ENCODE measurements around the gene ACE.

ACE gene

GRCh38 chr17:63476854-63477479 is at the start of gene ACE:
TSS of gene ACE (plus strand) at chr17:63477061. CDS start at chr17:63477095, 34 bp downstream.
- no peak for TF ChIP-seq CTCF (IDR thresholded peaks at IDR 0.05; ENCODE audit: low read depth, low read length, missing control alignments)
- peak within 1 kb of the TSS; percentile 35 for H3K4me3 ChIP-seq (ENCODE audit: low read depth, low read length)
- no peak for DNase-seq (ENCODE audit: low read depth)
- in situ Hi-C loops (cut with HindIII; ENCODE audit: low sequenced_read_pairs), result no loop called here

DNA sequence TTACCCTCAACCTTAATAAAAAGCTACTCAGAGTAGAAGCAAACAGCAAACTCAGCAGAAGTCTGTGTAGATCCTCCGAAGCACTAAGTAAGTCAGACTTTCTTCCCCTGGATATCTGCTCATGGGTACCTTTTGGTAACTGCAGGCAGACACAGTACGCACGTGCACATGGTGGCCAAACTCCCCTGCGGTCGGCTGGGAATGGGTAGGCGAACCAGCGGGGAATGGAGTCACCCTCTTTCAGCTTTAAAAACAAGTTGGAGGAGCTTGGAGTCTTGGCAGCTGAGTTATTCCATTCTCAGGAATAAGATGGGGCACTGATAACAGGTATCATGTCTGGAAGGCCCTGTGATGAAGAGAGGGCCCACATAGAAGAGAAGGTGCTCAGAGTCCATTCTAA is 47.1 kb upstream of the ACE start:
- no peak for TF ChIP-seq CTCF (IDR thresholded peaks at IDR 0.05; ENCODE audit: low read depth, low read length, missing control alignments)
- in situ Hi-C loops (cut with HindIII; ENCODE audit: low sequenced_read_pairs), result no loop called here
- no peak for DNase-seq (ENCODE audit: low read depth)
- no peak overlapping the region for H3K4me3 ChIP-seq (ENCODE audit: low read depth, low read length)

DNA sequence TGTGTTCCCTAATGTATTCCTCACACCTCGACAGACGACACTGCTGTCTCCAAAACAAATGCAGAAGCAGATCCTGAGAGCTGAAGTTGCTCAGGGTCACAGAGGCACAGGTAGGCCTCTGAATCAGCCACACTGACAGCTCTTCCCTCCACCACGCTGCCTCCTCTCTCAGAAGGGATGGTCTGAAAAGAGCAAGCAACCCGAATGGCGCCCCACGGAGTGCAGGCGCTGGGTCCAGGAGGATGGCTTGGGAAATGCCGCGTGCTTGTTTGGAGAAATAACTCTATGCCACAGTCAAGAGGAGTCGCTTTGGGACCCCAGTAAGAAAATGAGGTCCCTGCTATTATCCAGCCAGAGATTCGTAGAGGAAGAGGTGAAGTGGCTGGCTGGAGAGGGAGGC is 46.6 kb upstream of the ACE start:
- H3K4me3 ChIP-seq (ENCODE audit: low read depth, low read length), result no peak overlapping the region
- DNase-seq (ENCODE audit: low read depth), result no peak
- in situ Hi-C loops (cut with HindIII; ENCODE audit: low sequenced_read_pairs), result no loop called here
- no peak for TF ChIP-seq CTCF (IDR thresholded peaks at IDR 0.05; ENCODE audit: low read depth, low read length, missing control alignments)

DNA sequence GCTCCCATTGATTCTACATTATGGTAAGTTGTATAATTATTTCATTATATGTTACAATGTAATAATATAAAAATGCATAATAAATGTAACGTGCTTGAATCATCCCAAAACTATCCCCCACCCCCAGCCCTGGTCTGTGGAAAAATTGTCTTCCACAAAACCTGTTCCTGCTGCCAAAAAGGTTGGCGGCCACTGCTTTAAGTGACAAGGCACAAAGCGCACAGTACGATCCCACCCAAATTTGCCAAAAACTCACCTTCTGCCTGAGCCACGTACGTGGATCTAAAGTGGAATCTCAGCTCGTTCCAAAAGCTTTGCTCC is 45.3 kb upstream of the ACE start:
- DNase-seq (ENCODE audit: low read depth), result no peak
- no peak overlapping the region for H3K4me3 ChIP-seq (ENCODE audit: low read depth, low read length)
- no peak for TF ChIP-seq CTCF (IDR thresholded peaks at IDR 0.05; ENCODE audit: low read depth, low read length, missing control alignments)
- in situ Hi-C loops (cut with HindIII; ENCODE audit: low sequenced_read_pairs), result no loop called here

DNA sequence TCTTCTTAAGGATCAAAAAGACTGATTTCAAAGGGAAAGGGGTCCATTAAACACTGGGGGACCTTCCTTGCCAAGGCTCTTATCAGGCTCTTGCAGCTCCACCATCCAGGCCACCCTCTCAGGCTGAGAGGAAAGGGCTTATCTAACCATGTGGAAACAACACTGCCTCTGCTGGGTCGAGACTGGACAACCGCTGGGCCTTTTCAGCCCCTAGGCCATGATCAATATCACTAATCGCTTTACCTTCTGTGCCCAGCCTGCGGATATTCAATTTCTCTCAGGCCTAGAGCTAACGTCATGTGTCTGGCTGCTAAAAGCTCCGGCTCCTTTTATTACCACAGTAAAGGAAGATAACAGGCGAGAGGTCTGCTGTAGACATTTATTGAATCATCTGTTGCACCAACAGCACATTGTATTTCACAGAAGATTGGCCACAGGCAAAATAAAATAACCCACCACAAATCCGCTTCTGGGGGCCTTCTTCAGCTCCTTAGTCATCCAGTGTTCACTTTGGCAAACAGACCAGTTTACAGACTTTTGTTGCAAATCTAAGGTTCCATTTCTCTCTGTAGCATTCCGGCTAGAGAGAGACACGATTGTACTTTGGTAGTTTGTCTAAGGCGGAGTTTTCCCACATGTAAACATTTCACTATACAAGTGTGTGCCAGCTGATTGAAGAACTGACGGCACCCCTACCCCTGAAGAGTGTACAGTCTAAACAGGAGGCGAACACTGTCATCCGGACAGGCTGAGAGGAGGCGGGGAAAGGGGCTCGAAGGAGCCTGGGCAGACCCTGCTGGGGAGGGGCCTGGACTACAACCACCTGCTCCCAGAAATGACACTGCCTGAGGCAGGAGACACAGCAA is 44.7 kb upstream of the ACE start:
- TF ChIP-seq CTCF (IDR thresholded peaks at IDR 0.05; ENCODE audit: low read depth, low read length, missing control alignments), result no peak
- DNase-seq (ENCODE audit: low read depth), result peak; percentile 64
- in situ Hi-C loops (cut with HindIII; ENCODE audit: low sequenced_read_pairs), result no loop called here
- H3K4me3 ChIP-seq (ENCODE audit: low read depth, low read length), result no peak overlapping the region

DNA sequence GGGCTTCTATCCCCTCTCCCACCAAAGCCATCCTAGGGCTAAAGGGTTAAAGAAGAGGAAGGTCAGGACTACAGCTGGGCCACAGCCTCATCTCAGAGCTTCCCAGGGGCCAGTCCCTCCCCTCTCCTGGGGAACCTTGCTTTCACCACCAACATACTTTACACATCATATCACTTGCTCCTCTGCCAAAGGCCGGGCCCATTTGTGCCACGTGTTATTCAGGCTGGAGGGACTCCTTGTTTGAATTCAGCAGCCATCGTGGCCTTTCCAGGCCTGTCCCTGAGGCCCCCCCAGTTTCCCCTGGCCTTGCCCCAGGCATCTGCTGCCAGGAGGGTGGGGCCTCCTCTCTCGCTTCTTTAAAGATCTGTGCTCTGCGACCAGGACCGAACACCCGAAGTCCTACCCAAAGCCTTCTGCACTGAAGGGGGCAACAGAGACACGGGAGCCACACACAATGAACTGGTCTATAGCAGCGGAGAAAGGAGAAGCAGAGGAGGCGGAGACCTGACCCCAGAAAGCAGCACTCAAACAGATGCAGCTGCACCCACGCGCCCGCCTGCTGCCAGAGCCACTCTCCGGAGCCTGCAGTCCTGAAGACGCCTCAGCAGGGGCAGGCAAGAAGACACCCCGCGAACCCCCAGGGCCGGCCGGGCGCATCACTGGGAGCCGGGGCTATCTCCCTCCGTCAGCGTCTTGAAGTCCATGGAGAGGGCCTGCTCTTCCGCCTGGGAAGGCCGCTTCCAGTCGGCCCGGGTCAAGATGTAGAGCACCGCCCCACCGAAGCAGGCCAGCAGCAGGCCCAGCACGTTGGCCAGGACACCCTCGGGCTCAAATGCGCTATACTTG is 42.9 kb upstream of the ACE start:
- in situ Hi-C loops (cut with HindIII; ENCODE audit: low sequenced_read_pairs), result no loop called here
- H3K4me3 ChIP-seq (ENCODE audit: low read depth, low read length), result no peak overlapping the region
- no peak for TF ChIP-seq CTCF (IDR thresholded peaks at IDR 0.05; ENCODE audit: low read depth, low read length, missing control alignments)
- DNase-seq (ENCODE audit: low read depth), result peak; percentile 89
